ENCODE results near the gene PPP2R2C. TPM values are rescaled to one million over a fixed set of nuclear protein-coding genes. Genes with fewer than 3 reads are reported as not detected.

PPP2R2C gene
- total RNA-seq, 2 donors from 2014 or later = 0.66 to 0.78 TPM

GRCh38 chr4:6422866-6423265 is 49.5 kb downstream of the PPP2R2C start:
- Histone ChIP-seq H3K4me3 (no peak overlapping the region), H3K27ac (no peak overlapping the region), H3K4me1 (no peaks in the 10 kb centered on the region), H3K9me3 (no peaks in the 10 kb centered on the region), H3K36me3 (replicated peaks in 1 of 2; ENCODE audit: insufficient read depth in 1 of 2, low read depth in 2 of 2) (no peaks in the 10 kb centered on the region), H3K27me3 (no peaks in the 10 kb centered on the region)
- no peak for ATAC-seq
- intact Hi-C loops (cut with DNase I) = no loop called here
- DNase-seq = no peak
- TF ChIP-seq CTCF (IDR thresholded peaks at IDR 0.05) (no peak), POLR2A (IDR thresholded peaks at IDR 0.05) (no peak)
- WGBS, 2 donors = 86 to 93% methylated on average over 3 of the region's 3 CpGs

- ATAC-seq (no peak), DNase-seq (no peak)
- no peaks in the 10 kb centered on the region for H3K9me3 ChIP-seq
- no peaks in the 10 kb centered on the region for H3K27me3 ChIP-seq
- no peak overlapping the region for H3K27ac ChIP-seq
- intact Hi-C loops (cut with DNase I) = no loop called here
- TF ChIP-seq CTCF (IDR thresholded peaks at IDR 0.05) = no peak
- no peak for TF ChIP-seq POLR2A (IDR thresholded peaks at IDR 0.05)
- H3K4me1 ChIP-seq = no peaks in the 10 kb centered on the region
- no peak overlapping the region for H3K4me3 ChIP-seq
- WGBS, 2 donors = 91 to 92% methylated on average over 9 of the region's 9 CpGs
- H3K36me3 ChIP-seq (replicated peaks in 1 of 2; ENCODE audit: insufficient read depth in 1 of 2, low read depth in 2 of 2) = no peaks in the 10 kb centered on the region
Measured at GRCh38 chr4:6422105-6422504, 50.3 kb downstream of the PPP2R2C start.

GRCh38 chr4:6421397-6421796 is 51.0 kb downstream of the PPP2R2C start:
- TF ChIP-seq POLR2A (IDR thresholded peaks at IDR 0.05) (no peak), CTCF (IDR thresholded peaks at IDR 0.05) (no peak)
- H3K4me3 ChIP-seq = no peak overlapping the region
- ATAC-seq (no peak), DNase-seq (no peak)
- no peaks in the 10 kb centered on the region for H3K4me1 ChIP-seq
- H3K9me3 ChIP-seq = no peaks in the 10 kb centered on the region
- intact Hi-C loops (cut with DNase I) = no loop called here
- WGBS, 2 donors = 78 to 89% methylated on average over 18 of the region's 18 CpGs
- H3K36me3 ChIP-seq (replicated peaks in 1 of 2; ENCODE audit: insufficient read depth in 1 of 2, low read depth in 2 of 2) = no peaks in the 10 kb centered on the region
- H3K27ac ChIP-seq = no peak overlapping the region
- no peaks in the 10 kb centered on the region for H3K27me3 ChIP-seq

- H3K36me3 ChIP-seq (replicated peaks in 1 of 2; ENCODE audit: insufficient read depth in 1 of 2, low read depth in 2 of 2) = no peaks in the 10 kb centered on the region
- no peaks in the 10 kb centered on the region for H3K9me3 ChIP-seq
- ATAC-seq = no peak
- TF ChIP-seq CTCF (IDR thresholded peaks at IDR 0.05) (no peak), POLR2A (IDR thresholded peaks at IDR 0.05) (no peak)
- intact Hi-C loops (cut with DNase I) = no loop called here
- 67 to 89% methylated on average over 1 to 6 of the region's 6 CpGs for WGBS, 2 donors
- no peak for DNase-seq
- H3K27me3 ChIP-seq = no peaks in the 10 kb centered on the region
- no peaks in the 10 kb centered on the region for H3K4me1 ChIP-seq
- H3K27ac ChIP-seq = no peak overlapping the region
- H3K4me3 ChIP-seq = no peak overlapping the region
Measured at GRCh38 chr4:6420972-6421371, 51.4 kb downstream of the PPP2R2C start.

GRCh38 chr4:6420036-6420435 is 52.4 kb downstream of the PPP2R2C start:
- TF ChIP-seq CTCF (IDR thresholded peaks at IDR 0.05) (no peak), POLR2A (IDR thresholded peaks at IDR 0.05) (no peak)
- no peak overlapping the region for H3K4me3 ChIP-seq
- no peak for ATAC-seq
- no peaks in the 10 kb centered on the region for H3K4me1 ChIP-seq
- H3K36me3 ChIP-seq (replicated peaks in 1 of 2; ENCODE audit: insufficient read depth in 1 of 2, low read depth in 2 of 2) = no peaks in the 10 kb centered on the region
- H3K27me3 ChIP-seq = no peaks in the 10 kb centered on the region
- no peaks in the 10 kb centered on the region for H3K9me3 ChIP-seq
- peak in 3 of 4 donors; percentile 22 to 39 (median 27) for DNase-seq
- no peak overlapping the region for H3K27ac ChIP-seq
- WGBS, 2 donors = 21 to 27% methylated on average over 7 of the region's 7 CpGs
- intact Hi-C loops (cut with DNase I) = no loop called here

Data from body of pancreas (tissue), 4 donors.